HEK293T (cell line): ENCODE measurements around the gene HIC1.

Experiments used
- CTCF ChIA-PET: fragments of 350-600 bp; formaldehyde crosslinking; extraction: SDS; loops from one replicate; lab custom pipeline; 2021; ENCODE audit warnings: antibody characterized with exemption, inconsistent platforms; lab: Yijun Ruan, JAX
- POLR2A ChIA-PET: fragments of 350-600 bp; formaldehyde crosslinking; extraction: SDS; loops from one replicate; lab custom pipeline; 2020; ENCODE audit warnings: antibody characterized with exemption, inconsistent platforms; lab: Yijun Ruan, JAX
- DNase-seq: peaks from one replicate; pipeline ENCODE4 v3.0.0; 2012; ENCODE audit warnings: mixed read lengths; ENCODE audit errors: extremely low spot score
- ARNT ChIP-seq: fragments of 450-650 bp; IDR thresholded peaks from 2 replicates; pipeline ENCODE4 v1.6.1; 2017; ENCODE audit warnings: mild to moderate bottlenecking
- BHLHE40 ChIP-seq: fragments of 450-650 bp; IDR thresholded peaks from 2 replicates; pipeline ENCODE4 v1.6.1; 2016; ENCODE audit warnings: mild to moderate bottlenecking, moderate library complexity, borderline replicate concordance
- CTBP1 ChIP-seq: fragments of 450-650 bp; IDR thresholded peaks from 2 replicates; pipeline ENCODE4 v1.6.1; 2016; ENCODE audit warnings: borderline replicate concordance
- ELF4 ChIP-seq: fragments of 450-650 bp; IDR thresholded peaks from 2 replicates; pipeline ENCODE4 v1.6.1; 2017; ENCODE audit warnings: antibody characterized with exemption
- FOXA1 ChIP-seq: fragments of 450-650 bp; IDR thresholded peaks from 2 replicates; pipeline ENCODE4 v1.6.1; 2016; ENCODE audit warnings: mild to moderate bottlenecking
- FOXK2 ChIP-seq: fragments of 450-650 bp; IDR thresholded peaks from 2 replicates; pipeline ENCODE4 v1.6.1; 2016; ENCODE audit warnings: mild to moderate bottlenecking
- FOXM1 ChIP-seq: fragments of 450-650 bp; IDR thresholded peaks from 2 replicates; pipeline ENCODE4 v1.6.1; 2017; ENCODE audit warnings: mild to moderate bottlenecking, borderline replicate concordance
- HDGF ChIP-seq: fragments of 450-650 bp; IDR thresholded peaks from 2 replicates; pipeline ENCODE4 v1.6.1; 2017; ENCODE audit warnings: antibody characterized with exemption, borderline replicate concordance
- L3MBTL2 ChIP-seq: fragments of 450-650 bp; conservative IDR thresholded peaks from 2 replicates; pipeline ENCODE4 v1.6.1; 2016; ENCODE audit warnings: mild to moderate bottlenecking
- LEF1 ChIP-seq: fragments of 450-650 bp; IDR thresholded peaks from 2 replicates; pipeline ENCODE4 v1.6.1; 2017; ENCODE audit warnings: mild to moderate bottlenecking, borderline replicate concordance
- NFRKB ChIP-seq: fragments of 450-650 bp; IDR thresholded peaks from 2 replicates; pipeline ENCODE4 v1.6.1; 2016; ENCODE audit warnings: mild to moderate bottlenecking, moderate library complexity
- PKNOX1 ChIP-seq: fragments of 450-650 bp; IDR thresholded peaks from 2 replicates; pipeline ENCODE4 v1.6.1; 2016
- SP1 ChIP-seq: fragments of 450-650 bp; IDR thresholded peaks from 2 replicates; pipeline ENCODE4 v1.6.1; 2017
- SUZ12 ChIP-seq: fragments of 450-650 bp; IDR thresholded peaks from 2 replicates; pipeline ENCODE4 v1.6.1; 2016; ENCODE audit warnings: mild to moderate bottlenecking
- TARDBP ChIP-seq: fragments of 450-650 bp; IDR thresholded peaks from 2 replicates; pipeline ENCODE4 v1.6.1; 2016
- ZNF384 ChIP-seq: fragments of 450-650 bp; IDR thresholded peaks from 2 replicates; pipeline ENCODE4 v1.6.1; 2016

HIC1 gene

GRCh38 chr17:2053380-2054261, 1.3 kb upstream of the HIC1 start:
- ChIA-PET POLR2A (no interaction called here), CTCF (interaction anchor here (0.5 to 2.2 kb wide), 9 partner anchors 21 to 250 kb away, joined by 3 to 27 read pairs (median 4); partner anchors contain the start of genes SMG6 and SRR)
- DNase-seq, result peak; percentile 67
- TF ChIP-seq ARNT (no peak), FOXA1 (no peak), SP1 (no peak), ZNF384 (no peak), PKNOX1 (no peak), TARDBP (no peak), LEF1 (no peak), HDGF (no peak), ELF4 (no peak), NFRKB (no peak), FOXM1 (no peak), CTBP1 (no peak), FOXK2 (no peak), SUZ12 (no peak), BHLHE40 (no peak), L3MBTL2 (no peak)

GRCh38 chr17:2054262-2054511, 716 bp upstream of the HIC1 start:
- ChIA-PET CTCF (interaction anchor here (0.5 to 2.2 kb wide), 13 partner anchors 8 to 249 kb away, joined by 3 to 27 read pairs (median 3); partner anchors contain the start of genes SMG6 and SRR), POLR2A (no interaction called here)
- no peak for DNase-seq
- TF ChIP-seq ELF4, result no peak
- no peak for TF ChIP-seq CTBP1
- no peak for TF ChIP-seq FOXA1
- TF ChIP-seq ZNF384, result no peak
- TF ChIP-seq ARNT, result no peak
- TF ChIP-seq HDGF, result no peak
- TF ChIP-seq TARDBP, result no peak
- no peak for TF ChIP-seq SUZ12
- no peak for TF ChIP-seq FOXM1
- no peak for TF ChIP-seq NFRKB

GRCh38 chr17:2055292-2056205, 646 bp downstream of the HIC1 start:
- ChIA-PET CTCF (interaction anchor here (0.5 to 2.2 kb wide), 7 partner anchors 9 to 231 kb away, joined by 3 to 27 read pairs (median 3); no protein-coding TSS in a partner anchor), POLR2A (no interaction called here)
- DNase-seq, result peak; percentile 31
- TF ChIP-seq BHLHE40, result no peak
- TF ChIP-seq SP1, result no peak
- TF ChIP-seq L3MBTL2, result no peak; the same call in 1 of the 2 replicates
- no peak for TF ChIP-seq PKNOX1
- TF ChIP-seq CTBP1, result no peak
- TF ChIP-seq ZNF384, result no peak
- no peak for TF ChIP-seq HDGF
- TF ChIP-seq FOXM1, result no peak
- no peak for TF ChIP-seq ARNT

GRCh38 chr17:2056206-2057174, 1.6 kb downstream of the HIC1 start:
- CTCF ChIA-PET, result interaction anchor here (0.6 kb wide), 1 partner anchor 29 kb away, joined by 4 read pairs; no protein-coding TSS in a partner anchor
- no peak for TF ChIP-seq PKNOX1
- TF ChIP-seq BHLHE40, result no peak
- no peak for TF ChIP-seq NFRKB
- TF ChIP-seq SUZ12, result no peak
- TF ChIP-seq FOXA1, result no peak
- POLR2A ChIA-PET, result no interaction called here
- DNase-seq, result no peak

GRCh38 chr17:2057175-2057759, 2.4 kb downstream of the HIC1 start:
- DNase-seq, result no peak
- ChIA-PET CTCF (interaction anchor here (1.8 kb wide), 1 partner anchor 117 kb away, joined by 3 read pairs; no protein-coding TSS in a partner anchor), POLR2A (no interaction called here)
- no peak for TF ChIP-seq ELF4
- no peak for TF ChIP-seq L3MBTL2
- no peak for TF ChIP-seq FOXA1
- no peak for TF ChIP-seq LEF1
- TF ChIP-seq NFRKB, result no peak
- TF ChIP-seq TARDBP, result no peak
- no peak for TF ChIP-seq SUZ12
- TF ChIP-seq CTBP1, result no peak
- no peak for TF ChIP-seq FOXM1
